ENCODE measurements around the gene HS6ST2. TPM values are rescaled to one million over a fixed set of nuclear protein-coding genes. Genes with fewer than 3 reads are reported as not detected.

The HS6ST2 gene
- total and polyA plus RNA-seq, 2 experiments from 2014 or later: not detected

GRCh38 chrX:132961511-132961910 lies 3.1 kb upstream of the HS6ST2 start:
- Histone ChIP-seq H3K27me3 (replicated peaks; ENCODE audit: insufficient read depth) (no peaks in the 10 kb centered on the region), H3K79me2 (ENCODE audit: insufficient read depth) (no peaks in the 10 kb centered on the region), H3K9ac (no peak overlapping the region), H3K4me3 (no peak overlapping the region), H3F3A (ENCODE audit: insufficient read depth) (no peaks in the 10 kb centered on the region), H3K4me1 (ENCODE audit: insufficient read depth) (no peaks in the 10 kb centered on the region), H3K9me2 (ENCODE audit: insufficient read depth) (no peaks in the 10 kb centered on the region), H3K4me2 (ENCODE audit: unreplicated experiment) (no peak overlapping the region), H3K36me3 (ENCODE audit: low read depth) (no peaks in the 10 kb centered on the region), H2AFZ (no peak overlapping the region), H3K27ac (no peak overlapping the region), H4K20me1 (ENCODE audit: insufficient read depth) (no peaks in the 10 kb centered on the region), H3K9me3 (ENCODE audit: low read depth) (no peaks in the 10 kb centered on the region)
- 45 to 63% methylated on average over 1 of the region's 1 CpG for WGBS, 2 experiments (ENCODE audit: low coverage in 1 of 2, low lambda C conversion rate in 2 of 2, missing lambda C conversion rate in 2 of 2)
- TF ChIP-seq EZH2phosphoT487 (IDR thresholded peaks at IDR 0.05; ENCODE audit: insufficient read depth, low read depth) (no peak), EZH2 (IDR thresholded peaks at IDR 0.05; ENCODE audit: insufficient read depth, poor library complexity, severe bottlenecking) (no peak)
- in situ Hi-C loops (cut with MboI): no loop called here
- no peak for DNase-seq

DNA sequence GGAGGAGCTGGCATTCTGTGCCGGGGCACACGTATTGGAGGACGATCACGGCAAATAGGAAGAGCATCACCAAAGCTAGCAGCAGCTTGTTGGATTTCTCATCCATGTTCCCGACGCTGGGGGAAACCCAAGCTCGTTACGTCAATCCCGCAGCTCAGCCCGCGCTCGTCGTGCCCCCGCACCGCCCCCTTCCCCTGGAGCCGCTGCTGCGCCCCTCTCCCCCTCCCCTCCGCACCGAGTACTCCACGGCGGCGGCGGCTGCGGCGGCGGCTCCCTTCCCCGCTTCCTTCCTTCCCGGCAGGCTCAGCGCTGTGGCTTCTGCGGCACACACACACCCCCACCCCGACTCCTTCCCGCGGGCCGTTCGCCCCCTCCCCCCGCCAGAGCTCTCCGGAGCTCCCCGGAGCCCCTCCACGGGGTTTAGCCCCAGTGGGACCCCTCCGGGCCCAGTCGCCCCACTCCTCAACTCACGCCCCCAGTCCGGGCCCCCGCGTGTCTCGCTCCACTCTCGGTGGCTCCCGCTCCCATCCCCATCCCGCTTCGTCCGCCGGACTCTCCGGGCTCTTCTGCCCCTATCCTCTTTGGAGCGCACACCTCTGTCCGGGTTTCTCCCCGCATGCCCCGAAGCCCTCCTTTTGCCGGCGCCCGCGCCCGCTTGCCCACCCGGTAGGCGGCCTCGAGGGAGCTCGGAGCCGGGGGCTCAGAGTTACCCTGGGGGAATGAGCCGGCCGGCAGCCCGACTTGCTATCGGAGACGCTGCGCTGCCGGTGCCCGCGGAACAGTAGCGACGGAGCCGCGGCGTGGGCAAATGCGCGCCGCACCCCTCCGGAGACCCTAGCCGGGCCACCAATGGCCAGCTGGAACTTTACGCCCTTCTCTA lies 978 bp downstream of the HS6ST2 start:
- Histone ChIP-seq H2AFZ (no peak overlapping the region), H3K9ac (no peak overlapping the region)
- peak; percentile 12 for DNase-seq

DNA sequence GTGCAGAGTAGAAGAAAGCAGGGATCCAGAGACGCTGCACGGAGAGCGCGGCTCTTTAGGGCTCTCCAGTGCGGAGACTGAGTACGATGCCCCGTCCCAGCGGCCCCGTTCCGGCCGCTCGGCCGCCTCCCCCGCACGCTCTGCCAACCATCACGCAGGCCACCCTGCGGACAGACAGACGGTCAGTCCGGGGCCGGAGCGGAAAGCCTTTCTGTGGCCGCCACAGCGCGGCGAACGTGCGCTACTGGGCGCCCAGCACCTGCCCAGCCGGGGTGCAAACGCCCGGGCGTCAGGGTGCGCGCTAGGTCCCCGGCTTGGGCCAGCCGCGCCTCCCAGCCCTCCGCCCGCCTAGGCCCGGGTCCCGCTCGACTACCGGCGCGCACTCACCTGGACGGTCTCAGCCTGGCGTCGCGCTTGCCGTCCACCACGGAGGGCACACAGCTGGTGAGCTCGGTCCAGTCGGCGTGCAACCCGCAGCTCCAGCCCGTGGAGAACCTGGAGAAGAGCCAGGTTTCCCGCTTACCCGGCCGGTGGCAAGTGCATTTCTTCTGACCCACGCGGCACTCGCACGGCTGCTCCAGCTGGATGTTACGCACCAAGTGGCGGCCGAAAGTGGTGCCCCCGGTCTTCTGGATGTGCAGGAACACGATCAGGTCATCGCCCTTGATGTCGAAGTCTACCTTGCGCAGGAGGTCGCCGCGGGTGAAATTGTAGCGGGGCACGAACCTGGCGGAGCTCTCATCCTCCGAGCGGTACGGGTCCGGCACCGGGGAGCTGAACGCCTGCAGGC lies 1.8 kb downstream of the HS6ST2 start:
- Histone ChIP-seq H3K9ac (no peak overlapping the region), H3K27me3 (replicated peaks; ENCODE audit: insufficient read depth) (no peaks in the 10 kb centered on the region), H4K20me1 (ENCODE audit: insufficient read depth) (no peaks in the 10 kb centered on the region), H3K27ac (no peak overlapping the region), H3K36me3 (ENCODE audit: low read depth) (no peaks in the 10 kb centered on the region), H3K4me2 (ENCODE audit: unreplicated experiment) (no peak overlapping the region), H3K4me3 (no peak overlapping the region), H2AFZ (no peak overlapping the region), H3K9me3 (ENCODE audit: low read depth) (no peaks in the 10 kb centered on the region), H3F3A (ENCODE audit: insufficient read depth) (no peaks in the 10 kb centered on the region), H3K79me2 (ENCODE audit: insufficient read depth) (no peaks in the 10 kb centered on the region), H3K9me2 (ENCODE audit: insufficient read depth) (no peaks in the 10 kb centered on the region), H3K4me1 (ENCODE audit: insufficient read depth) (no peaks in the 10 kb centered on the region)
- in situ Hi-C loops (cut with MboI): no loop called here
- DNase-seq: peak; percentile 1
- WGBS, 2 experiments (ENCODE audit: low coverage in 1 of 2, low lambda C conversion rate in 2 of 2, missing lambda C conversion rate in 2 of 2): 3 to 6% methylated on average over 20 to 39 of the region's 83 CpGs
- TF ChIP-seq EZH2phosphoT487 (IDR thresholded peaks at IDR 0.05; ENCODE audit: insufficient read depth, low read depth) (no peak), EZH2 (IDR thresholded peaks at IDR 0.05; ENCODE audit: insufficient read depth, poor library complexity, severe bottlenecking) (peak; percentile 46)

More for the DNA sequence above, 978 bp downstream of the HS6ST2 start:
- Histone ChIP-seq H3F3A (ENCODE audit: insufficient read depth) (no peaks in the 10 kb centered on the region), H4K20me1 (ENCODE audit: insufficient read depth) (no peaks in the 10 kb centered on the region), H3K27me3 (replicated peaks; ENCODE audit: insufficient read depth) (no peaks in the 10 kb centered on the region), H3K4me3 (peak overlapping the region; percentile 35), H3K9me2 (ENCODE audit: insufficient read depth) (no peaks in the 10 kb centered on the region), H3K4me2 (ENCODE audit: unreplicated experiment) (no peak overlapping the region), H3K36me3 (ENCODE audit: low read depth) (no peaks in the 10 kb centered on the region), H3K9me3 (ENCODE audit: low read depth) (no peaks in the 10 kb centered on the region), H3K27ac (no peak overlapping the region), H3K79me2 (ENCODE audit: insufficient read depth) (no peaks in the 10 kb centered on the region), H3K4me1 (ENCODE audit: insufficient read depth) (no peaks in the 10 kb centered on the region)
- in situ Hi-C loops (cut with MboI): no loop called here
- TF ChIP-seq EZH2 (IDR thresholded peaks at IDR 0.05; ENCODE audit: insufficient read depth, poor library complexity, severe bottlenecking): peak; percentile 3
- TF ChIP-seq EZH2phosphoT487 (IDR thresholded peaks at IDR 0.05; ENCODE audit: insufficient read depth, low read depth): no peak
- WGBS, 2 experiments (ENCODE audit: low coverage in 1 of 2, low lambda C conversion rate in 2 of 2, missing lambda C conversion rate in 2 of 2): 0 to 2% methylated on average over 1 to 29 of the region's 87 CpGs

- DNase-seq: no peak
- no peaks in the 10 kb centered on the region for H3F3A ChIP-seq (ENCODE audit: insufficient read depth)
- no peak overlapping the region for H2AFZ ChIP-seq
- no peak overlapping the region for H3K4me2 ChIP-seq (ENCODE audit: unreplicated experiment)
- no peaks in the 10 kb centered on the region for H3K79me2 ChIP-seq (ENCODE audit: insufficient read depth)
- no peaks in the 10 kb centered on the region for H3K4me1 ChIP-seq (ENCODE audit: insufficient read depth)
- in situ Hi-C loops (cut with MboI): no loop called here
- H4K20me1 ChIP-seq (ENCODE audit: insufficient read depth): no peaks in the 10 kb centered on the region
- H3K36me3 ChIP-seq (ENCODE audit: low read depth): no peaks in the 10 kb centered on the region
- no peak overlapping the region for H3K27ac ChIP-seq
- TF ChIP-seq EZH2 (IDR thresholded peaks at IDR 0.05; ENCODE audit: insufficient read depth, poor library complexity, severe bottlenecking) (no peak), EZH2phosphoT487 (IDR thresholded peaks at IDR 0.05; ENCODE audit: insufficient read depth, low read depth) (no peak)
- H3K27me3 ChIP-seq (replicated peaks; ENCODE audit: insufficient read depth): no peaks in the 10 kb centered on the region
- no peaks in the 10 kb centered on the region for H3K9me2 ChIP-seq (ENCODE audit: insufficient read depth)
- H3K9ac ChIP-seq: no peak overlapping the region
- H3K9me3 ChIP-seq (ENCODE audit: low read depth): no peaks in the 10 kb centered on the region
- 40 to 50% methylated on average over 6 to 11 of the region's 11 CpGs for WGBS, 2 experiments (ENCODE audit: low coverage in 1 of 2, low lambda C conversion rate in 2 of 2, missing lambda C conversion rate in 2 of 2)
- no peak overlapping the region for H3K4me3 ChIP-seq
Observed at GRCh38 chrX:132955690-132956089, 2.7 kb downstream of the HS6ST2 start.
